Right lobe of liver (tissue), 6 donors: ENCODE measurements around the gene LIMK2. TPM values are rescaled to one million over a fixed set of nuclear protein-coding genes. Genes with fewer than 3 reads are reported as not detected.
A peak's percentile ranks its signal among the peaks of the same experiment; 100 is the strongest.

Source experiments
- ATAC-seq, 4 donors: fragments of 200-7000 bp; cut with Tn5 transposase; one replicate each; pipeline ENCODE4 v1.9.1; 2020; ENCODE audit warnings: mild to moderate bottlenecking in 4 of 4, moderate library complexity in 4 of 4
- DNase-seq, 3 donors: peaks; one replicate each; pipeline ENCODE4 v3.0.0-alpha.2; 2020
- H3K27ac ChIP-seq, 3 donors: fragments of 200-600 bp; one replicate each; pipeline ENCODE4 v1.8.0; 2022
- H3K27me3 ChIP-seq, 2 donors: fragments of 200-600 bp; one replicate each; pipeline ENCODE4 v1.8.0; 2022
- H3K36me3 ChIP-seq, 4 donors: fragments of 200-600 bp; sonication (generic) in 1 of 4; one replicate each; pipeline versions ENCODE4 v1.5.1 to v1.8.0; 2017 to 2022; ENCODE audit warnings: control low read depth in 1 of 4
- H3K4me1 ChIP-seq, 4 donors: fragments of 200-600 bp; sonication (generic) in 1 of 4; one replicate each; pipeline versions ENCODE4 v1.5.1 to v1.8.0; 2017 to 2022; ENCODE audit warnings: control low read depth in 1 of 4
- H3K4me3 ChIP-seq, 3 donors: fragments of 200-600 bp; one replicate each; pipeline ENCODE4 v1.8.0; 2022
- H3K9me3 ChIP-seq, 4 donors: fragments of 200-600 bp; sonication (generic) in 1 of 4; one replicate each; pipeline versions ENCODE4 v1.5.1 to v1.8.0; 2017 to 2022; ENCODE audit warnings: control low read depth in 1 of 4
- CTCF ChIP-seq, 4 donors: fragments of 200-600 bp in 3 of 4; fragments of 450-650 bp in 1 of 4; IDR thresholded peaks; one replicate each; pipeline versions ENCODE4 v1.5.1 to v1.8.0; 2016 to 2022; ENCODE audit warnings: antibody characterized with exemption in 4 of 4, mild to moderate bottlenecking in 2 of 4
- POLR2A ChIP-seq: fragments of 450-650 bp; IDR thresholded peaks from one replicate; pipeline ENCODE4 v1.6.1; 2017; ENCODE audit warnings: antibody characterized with exemption, mild to moderate bottlenecking
- WGBS: methylation state at CpG from one replicate; pipeline ENCODE4 v1.1.6; 2018; ENCODE audit warnings: low coverage, low lambda C conversion rate; ENCODE audit not compliant: insufficient coverage; ENCODE audit errors: missing lambda C conversion rate; 5-methylcytosine and 5-hydroxymethylcytosine counted together
- intact Hi-C, 2 donors: fragments of 100-400 bp; cut with DNase I; formaldehyde crosslinking; loops; one replicate each; pipeline versions ENCODE4 v1.11.2 to v1.14.1; 2022
- total RNA-seq, 6 experiments: library from RNA; depleted of rRNA in 2 of 6; stranded (reverse); fragments of >200 nt in 2 of 6; fragmentation: NEBNext Ultra II Directional in 3 of 6; extraction: Animal tissue kit (Norgen Biotek cat#: 25700) in 3 of 6; gene quantifications; one replicate each; pipeline versions ENCODE4 v1.1.0 to v1.2.4, GENCODE V29; 2016 to 2023
- donor health status: DM: no; HTN: yes; CAD: no.
- donor health status: DM: no; HTN: no; CAD: no.
- donor health status: DM: no; HTN: no; CAD: no.
- donor health status: DM: no; HTN: yes; CAD: no.
- donor health status: DM: no; HTN: yes; CAD: no.

The LIMK2 gene
- total RNA-seq, 6 experiments from 2014 or later: 6.3 to 47.9 (median 19.6) TPM

DNA sequence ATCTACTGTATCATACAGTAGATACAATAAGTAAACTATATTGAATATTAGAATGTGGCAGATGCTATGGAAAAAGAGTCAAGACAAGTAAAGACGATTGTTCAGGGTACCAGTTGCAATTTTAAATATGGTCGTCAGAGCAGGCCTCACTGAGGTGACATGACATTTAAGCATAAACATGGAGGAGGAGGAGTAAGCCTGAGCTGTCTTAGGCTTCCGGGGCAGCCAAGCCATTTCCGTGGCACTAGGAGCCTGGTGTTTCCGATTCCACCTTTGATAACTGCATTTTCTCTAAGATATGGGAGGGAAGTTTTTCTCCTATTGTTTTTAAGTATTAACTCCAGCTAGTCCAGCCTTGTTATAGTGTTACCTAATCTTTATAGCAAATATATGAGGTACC lies 65.6 kb downstream of the LIMK2 start:
- TF ChIP-seq CTCF (IDR thresholded peaks at IDR 0.05) (no peak), POLR2A (no peak)
- intact Hi-C loops: no loop called here

GRCh38 chr22:31278151-31278621 lies 66.1 kb downstream of the LIMK2 start:
- WGBS: 84% methylated on average over 3 of the region's 9 CpGs
- DNase-seq: peak in 1 of 3 donors; percentile 48
- no peaks in the 10 kb centered on the region for H3K9me3 ChIP-seq
- TF ChIP-seq CTCF (IDR thresholded peaks at IDR 0.05) (no peak), POLR2A (no peak)
- peak in 3 of 4 donors; percentile 3 to 27 (median 9) for ATAC-seq
- no peak overlapping the region for H3K4me3 ChIP-seq
- H3K36me3 ChIP-seq: peaks cover 7 to 24% (median 17%) of the 10 kb centered on the region in 4 donors
- peaks cover 0 to 15% (median 5%) of the 10 kb centered on the region in 4 donors for H3K4me1 ChIP-seq
- intact Hi-C loops: no loop called here
- no peaks in the 10 kb centered on the region for H3K27me3 ChIP-seq
- H3K27ac ChIP-seq: peak overlapping the region in 2 of 3 donors; percentile 18 to 74

More for the DNA sequence above, 65.6 kb downstream of the LIMK2 start:
- no peaks in the 10 kb centered on the region for H3K9me3 ChIP-seq
- peaks cover 0 to 15% (median 5%) of the 10 kb centered on the region in 4 donors for H3K4me1 ChIP-seq
- H3K36me3 ChIP-seq: peaks cover 7 to 27% (median 17%) of the 10 kb centered on the region in 4 donors
- no peak overlapping the region for H3K4me3 ChIP-seq
- ATAC-seq (no peak), DNase-seq (peak in 1 of 3 donors; percentile 15)
- peak overlapping the region in 1 of 3 donors; percentile 74 for H3K27ac ChIP-seq
- no peaks in the 10 kb centered on the region for H3K27me3 ChIP-seq
- 75% methylated on average over 5 of the region's 5 CpGs for WGBS

DNA sequence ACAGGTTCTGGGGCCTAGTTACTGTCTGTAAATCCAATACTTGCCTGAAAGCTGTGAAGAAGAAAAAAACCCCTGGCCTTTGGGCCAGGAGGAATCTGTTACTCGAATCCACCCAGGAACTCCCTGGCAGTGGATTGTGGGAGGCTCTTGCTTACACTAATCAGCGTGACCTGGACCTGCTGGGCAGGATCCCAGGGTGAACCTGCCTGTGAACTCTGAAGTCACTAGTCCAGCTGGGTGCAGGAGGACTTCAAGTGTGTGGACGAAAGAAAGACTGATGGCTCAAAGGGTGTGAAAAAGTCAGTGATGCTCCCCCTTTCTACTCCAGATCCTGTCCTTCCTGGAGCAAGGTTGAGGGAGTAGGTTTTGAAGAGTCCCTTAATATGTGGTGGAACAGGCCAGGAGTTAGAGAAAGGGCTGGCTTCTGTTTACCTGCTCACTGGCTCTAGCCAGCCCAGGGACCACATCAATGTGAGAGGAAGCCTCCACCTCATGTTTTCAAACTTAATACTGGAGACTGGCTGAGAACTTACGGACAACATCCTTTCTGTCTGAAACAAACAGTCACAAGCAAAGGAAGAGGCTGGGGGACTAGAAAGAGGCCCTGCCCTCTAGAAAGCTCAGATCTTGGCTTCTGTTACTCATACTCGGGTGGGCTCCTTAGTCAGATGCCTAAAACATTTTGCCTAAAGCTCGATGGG lies 66.7 kb downstream of the LIMK2 start:
- intact Hi-C loops: no loop called here
- peaks cover 7 to 18% (median 14%) of the 10 kb centered on the region in 4 donors for H3K36me3 ChIP-seq
- H3K4me3 ChIP-seq: no peak overlapping the region
- peak; percentile 51 to 91 (median 81) for DNase-seq
- TF ChIP-seq CTCF (IDR thresholded peaks at IDR 0.05) (no peak), POLR2A (no peak)
- H3K4me1 ChIP-seq: peaks cover 0 to 15% (median 5%) of the 10 kb centered on the region in 4 donors
- H3K27me3 ChIP-seq: no peaks in the 10 kb centered on the region
- no peaks in the 10 kb centered on the region for H3K9me3 ChIP-seq
- ATAC-seq: peak in 3 of 4 donors; percentile 61 to 95 (median 91)
- WGBS: 36% methylated on average over 5 of the region's 6 CpGs
- peak overlapping the region in 2 of 3 donors; percentile 18 to 74 for H3K27ac ChIP-seq

DNA sequence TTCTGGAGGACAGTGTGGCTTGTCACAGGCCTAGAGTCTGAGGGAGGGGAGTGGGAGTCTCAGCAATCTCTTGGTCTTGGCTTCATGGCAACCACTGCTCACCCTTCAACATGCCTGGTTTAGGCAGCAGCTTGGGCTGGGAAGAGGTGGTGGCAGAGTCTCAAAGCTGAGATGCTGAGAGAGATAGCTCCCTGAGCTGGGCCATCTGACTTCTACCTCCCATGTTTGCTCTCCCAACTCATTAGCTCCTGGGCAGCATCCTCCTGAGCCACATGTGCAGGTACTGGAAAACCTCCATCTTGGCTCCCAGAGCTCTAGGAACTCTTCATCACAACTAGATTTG lies 67.2 kb downstream of the LIMK2 start:
- no peaks in the 10 kb centered on the region for H3K9me3 ChIP-seq
- peaks cover 0 to 15% (median 5%) of the 10 kb centered on the region in 4 donors for H3K4me1 ChIP-seq
- H3K36me3 ChIP-seq: peaks cover 7 to 18% (median 14%) of the 10 kb centered on the region in 4 donors
- peak overlapping the region in 1 of 3 donors; percentile 74 for H3K27ac ChIP-seq
- no peak for TF ChIP-seq CTCF (IDR thresholded peaks at IDR 0.05)
- no peak for TF ChIP-seq POLR2A
- DNase-seq (peak in 1 of 3 donors; percentile 28), ATAC-seq (no peak)
- intact Hi-C loops: no loop called here
- H3K4me3 ChIP-seq: no peak overlapping the region
- no peaks in the 10 kb centered on the region for H3K27me3 ChIP-seq
